Liver (tissue), 9 donors: ENCODE data around the gene TMEM119. TPM values are rescaled to one million over a fixed set of nuclear protein-coding genes. Genes with fewer than 3 reads are reported as not detected.

Experiments used
- DNase-seq: peaks from one replicate; pipeline ENCODE4 v3.0.0-alpha.2; 2017; ENCODE audit warnings: low spot score
- H3K27ac ChIP-seq, 2 donors: one replicate each; pipeline ENCODE4 v1.7.0; 2013; ENCODE audit warnings: inconsistent platforms in 2 of 2, low read length in 2 of 2, control low read depth in 1 of 2, low read depth in 1 of 2, mild to moderate bottlenecking in 1 of 2
- H3K27me3 ChIP-seq, 4 donors: one replicate each; pipeline versions ENCODE4 v1.6.1 to v1.7.0; 2013; ENCODE audit warnings: low read length in 3 of 4, inconsistent platforms in 1 of 4, mild to moderate bottlenecking in 1 of 4, moderate library complexity in 1 of 4; ENCODE audit not compliant: control insufficient read depth in 4 of 4, insufficient read depth in 4 of 4
- H3K36me3 ChIP-seq, 4 donors: one replicate each; pipeline versions ENCODE4 v1.6.1 to v1.7.0; 2013; ENCODE audit warnings: low read length in 3 of 4, mild to moderate bottlenecking in 3 of 4, low read depth in 1 of 4, moderate library complexity in 1 of 4; ENCODE audit not compliant: control insufficient read depth in 4 of 4, insufficient read depth in 3 of 4
- H3K4me1 ChIP-seq, 4 donors: one replicate each; pipeline versions ENCODE4 v1.6.1 to v1.7.0; 2013; ENCODE audit warnings: low read length in 3 of 4, mild to moderate bottlenecking in 3 of 4, moderate library complexity in 1 of 4; ENCODE audit not compliant: control insufficient read depth in 4 of 4, insufficient read depth in 4 of 4
- H3K4me3 ChIP-seq, 3 donors: one replicate each; pipeline versions ENCODE4 v1.6.1 to v1.7.0; 2013; ENCODE audit warnings: low read length in 3 of 3, control low read depth in 1 of 3, low read depth in 1 of 3, mild to moderate bottlenecking in 1 of 3
- H3K9ac ChIP-seq, 2 donors: one replicate each; pipeline ENCODE4 v1.7.0; 2013; ENCODE audit warnings: low read length in 2 of 2, mild to moderate bottlenecking in 2 of 2, moderate library complexity in 2 of 2, control low read depth in 1 of 2, low read depth in 1 of 2
- H3K9me3 ChIP-seq, 4 donors: one replicate each; pipeline versions ENCODE4 v1.6.1 to v1.7.0; 2013; ENCODE audit warnings: low read length in 3 of 4; ENCODE audit not compliant: control insufficient read depth in 4 of 4
- ATF3 ChIP-seq: IDR thresholded peaks from 2 replicates; pipeline ENCODE4 v1.6.1; 2016; ENCODE audit warnings: antibody characterized with exemption
- EGR1 ChIP-seq, 2 donors: IDR thresholded peaks; 2 replicates each; pipeline ENCODE4 v1.6.1; 2016 to 2018; ENCODE audit warnings: antibody characterized with exemption in 2 of 2, low read depth in 2 of 2
- FOXA1 ChIP-seq: IDR thresholded peaks from 2 replicates; pipeline ENCODE4 v1.6.1; 2016; ENCODE audit warnings: antibody characterized with exemption
- FOXA2 ChIP-seq: IDR thresholded peaks from 2 replicates; pipeline ENCODE4 v1.6.1; 2016; ENCODE audit warnings: antibody characterized with exemption
- GABPA ChIP-seq, 2 donors: IDR thresholded peaks in 1 of 2; conservative IDR thresholded peaks in 1 of 2; 2 replicates each; pipeline ENCODE4 v1.6.1; 2016; ENCODE audit warnings: antibody characterized with exemption in 2 of 2, mild to moderate bottlenecking in 1 of 2, moderate library complexity in 1 of 2
- HNF4A ChIP-seq, 2 donors: conservative IDR thresholded peaks; 2 replicates each; pipeline ENCODE4 v1.6.1; 2016; ENCODE audit warnings: antibody characterized with exemption in 2 of 2, mild to moderate bottlenecking in 2 of 2
- HNF4G ChIP-seq: IDR thresholded peaks from 2 replicates; pipeline ENCODE4 v1.6.1; 2016; ENCODE audit warnings: antibody characterized with exemption
- JUND ChIP-seq, 2 donors: IDR thresholded peaks; 2 replicates each; pipeline ENCODE4 v1.6.1; 2016; ENCODE audit warnings: antibody characterized with exemption in 2 of 2
- MAX ChIP-seq: IDR thresholded peaks from 2 replicates; pipeline ENCODE4 v1.6.1; 2016; ENCODE audit warnings: antibody characterized with exemption
- NR2F2 ChIP-seq: IDR thresholded peaks from 2 replicates; pipeline ENCODE4 v1.6.1; 2016; ENCODE audit warnings: antibody characterized with exemption
- RAD21 ChIP-seq, 2 donors: IDR thresholded peaks; 2 replicates each; pipeline ENCODE4 v1.6.1; 2016; ENCODE audit warnings: antibody characterized with exemption in 2 of 2, mild to moderate bottlenecking in 2 of 2
- RXRA ChIP-seq, 2 donors: IDR thresholded peaks; 2 replicates each; pipeline ENCODE4 v1.6.1; 2017 to 2018; ENCODE audit warnings: antibody characterized with exemption in 2 of 2, mild to moderate bottlenecking in 1 of 2
- SP1 ChIP-seq: IDR thresholded peaks from 2 replicates; pipeline ENCODE4 v1.6.1; 2018; ENCODE audit warnings: antibody characterized with exemption, mild to moderate bottlenecking
- TAF1 ChIP-seq: conservative IDR thresholded peaks from 2 replicates; pipeline ENCODE4 v1.6.1; 2016; ENCODE audit warnings: antibody characterized with exemption, mild to moderate bottlenecking
- YY1 ChIP-seq: IDR thresholded peaks from 2 replicates; pipeline ENCODE4 v1.6.1; 2016; ENCODE audit warnings: antibody characterized with exemption, mild to moderate bottlenecking
- WGBS: extraction: QIAGEN DNeasy Blood & Tissue Kit; methylation state at CpG from one replicate; pipeline ENCODE4 v1.1.7; 2013; 5-methylcytosine and 5-hydroxymethylcytosine counted together
- polyA plus RNA-seq, 2 donors: library from polyadenylated mRNA; stranded (reverse) in 1 of 2; unstranded in 1 of 2; fragments of 200-250 nt in 1 of 2; fragments of >200 nt in 1 of 2; fragmentation: Nextera tagmentation in 1 of 2; extraction: Ambion mirVana in 1 of 2; gene quantifications; one replicate each; pipeline versions ENCODE4 v1.2.1 to v1.2.3, GENCODE V29; 2013 to 2015
- total RNA-seq, 2 donors: library from RNA; depleted of rRNA; stranded (reverse); fragments of >200 nt; gene quantifications; one replicate each; pipeline ENCODE4 v1.2.3, GENCODE V29; 2014
- TF ChIP-seq, protein P1 (sequence below): fragments of 150-350 bp; IDR thresholded peaks from 2 replicates; pipeline ENCODE4 v1.5.1; 2017; ENCODE audit warnings: improper control_type of control experiment, low read depth, low read length; ENCODE audit not compliant: missing input control
- TF ChIP-seq, protein P2 (sequence below): IDR thresholded peaks from 2 replicates; pipeline ENCODE4 v1.6.1; 2016; ENCODE audit warnings: antibody characterized with exemption, mild to moderate bottlenecking
- donor health status: healthy.
- donor health status: healthy.
- donor health status: healthy.
- donor health status: healthy.
- donor health status: healthy.

TMEM119 gene
- total and polyA plus RNA-seq, 4 donors: 0.14 to 2.6 (median 0.38) TPM

DNA sequence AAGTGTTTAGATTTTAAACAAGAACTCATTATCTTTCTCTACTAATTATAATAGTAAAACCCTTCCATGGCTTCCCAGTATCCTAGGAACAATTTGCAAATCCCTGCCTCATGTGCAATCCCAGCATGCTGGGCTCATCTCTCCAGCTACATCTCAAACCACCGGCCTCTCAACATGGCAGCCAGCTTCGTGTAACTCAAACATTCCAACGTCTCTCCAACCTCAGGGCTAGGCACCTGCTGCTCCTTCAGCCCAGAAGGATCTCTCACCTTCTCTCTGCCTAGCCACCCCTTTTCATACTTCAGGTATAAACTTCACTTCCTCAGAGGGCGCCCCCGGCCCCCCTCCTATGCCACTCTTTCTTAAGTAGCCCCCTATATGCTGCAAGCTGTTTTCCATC is 44.1 kb downstream of the TMEM119 start:
- TF ChIP-seq HNF4G (no peak), JUND (IDR thresholded peaks at IDR 0.05) (no peak), RAD21 (IDR thresholded peaks at IDR 0.05) (no peak), MAX (no peak), FOXA1 (no peak), YY1 (no peak)
- TF ChIP-seq, protein P1, sequence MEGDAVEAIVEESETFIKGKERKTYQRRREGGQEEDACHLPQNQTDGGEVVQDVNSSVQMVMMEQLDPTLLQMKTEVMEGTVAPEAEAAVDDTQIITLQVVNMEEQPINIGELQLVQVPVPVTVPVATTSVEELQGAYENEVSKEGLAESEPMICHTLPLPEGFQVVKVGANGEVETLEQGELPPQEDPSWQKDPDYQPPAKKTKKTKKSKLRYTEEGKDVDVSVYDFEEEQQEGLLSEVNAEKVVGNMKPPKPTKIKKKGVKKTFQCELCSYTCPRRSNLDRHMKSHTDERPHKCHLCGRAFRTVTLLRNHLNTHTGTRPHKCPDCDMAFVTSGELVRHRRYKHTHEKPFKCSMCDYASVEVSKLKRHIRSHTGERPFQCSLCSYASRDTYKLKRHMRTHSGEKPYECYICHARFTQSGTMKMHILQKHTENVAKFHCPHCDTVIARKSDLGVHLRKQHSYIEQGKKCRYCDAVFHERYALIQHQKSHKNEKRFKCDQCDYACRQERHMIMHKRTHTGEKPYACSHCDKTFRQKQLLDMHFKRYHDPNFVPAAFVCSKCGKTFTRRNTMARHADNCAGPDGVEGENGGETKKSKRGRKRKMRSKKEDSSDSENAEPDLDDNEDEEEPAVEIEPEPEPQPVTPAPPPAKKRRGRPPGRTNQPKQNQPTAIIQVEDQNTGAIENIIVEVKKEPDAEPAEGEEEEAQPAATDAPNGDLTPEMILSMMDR: no peak
- no peak for DNase-seq
- WGBS: 94% methylated on average over 5 of the region's 5 CpGs
- H3K9ac ChIP-seq: no peak overlapping the region
- H3K27me3 ChIP-seq: no peaks in the 10 kb centered on the region
- peaks cover 1 to 15% (median 9%) of the 10 kb centered on the region in 4 donors for H3K4me1 ChIP-seq
- no peaks in the 10 kb centered on the region for H3K9me3 ChIP-seq
- H3K4me3 ChIP-seq: no peak overlapping the region
- no peak overlapping the region for H3K27ac ChIP-seq
- H3K36me3 ChIP-seq: peaks cover 0 to 8% (median 1%) of the 10 kb centered on the region in 4 donors

DNA sequence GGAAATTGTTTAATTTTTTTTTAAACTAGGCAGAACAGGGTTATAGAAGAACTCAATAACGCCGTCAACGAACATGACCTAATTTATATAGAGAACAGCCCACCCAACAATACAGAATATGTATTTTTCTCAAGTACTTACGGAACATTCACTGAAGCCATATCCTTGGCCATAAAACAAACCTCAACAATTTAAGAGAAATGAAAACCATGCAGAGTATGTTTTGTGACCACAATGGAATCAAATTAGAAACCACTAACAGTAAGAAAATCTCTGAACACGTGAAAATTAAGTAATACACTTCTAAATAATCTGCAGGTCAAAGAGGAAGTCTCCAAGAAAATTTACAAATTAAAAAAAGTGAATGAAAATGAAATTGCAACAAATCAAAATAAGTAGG is 46.3 kb downstream of the TMEM119 start:
- no peak for DNase-seq
- 86% methylated on average over 5 of the region's 5 CpGs for WGBS
- Histone ChIP-seq H3K27me3 (no peaks in the 10 kb centered on the region), H3K9ac (no peak overlapping the region), H3K27ac (no peak overlapping the region), H3K4me3 (no peak overlapping the region), H3K36me3 (peaks cover 2 to 23% (median 17%) of the 10 kb centered on the region in 4 donors), H3K4me1 (peaks cover 0 to 2% (median under 1%) of the 10 kb centered on the region in 4 donors), H3K9me3 (no peaks in the 10 kb centered on the region)
- TF ChIP-seq TAF1 (no peak), GABPA (IDR thresholded peaks at IDR 0.05 in 1 of 2, conservative IDR thresholded peaks at IDR 0.05 in 1 of 2) (no peak), SP1 (no peak), MAX (no peak), YY1 (no peak), ATF3 (no peak), EGR1 (IDR thresholded peaks at IDR 0.05; ENCODE audit: low read depth in 2 of 2) (no peak), JUND (IDR thresholded peaks at IDR 0.05) (no peak), RXRA (IDR thresholded peaks at IDR 0.05) (no peak), HNF4G (no peak), NR2F2 (no peak), FOXA1 (no peak), RAD21 (IDR thresholded peaks at IDR 0.05) (no peak), HNF4A (conservative IDR thresholded peaks at IDR 0.05) (no peak), FOXA2 (no peak)
- TF ChIP-seq, protein P2, sequence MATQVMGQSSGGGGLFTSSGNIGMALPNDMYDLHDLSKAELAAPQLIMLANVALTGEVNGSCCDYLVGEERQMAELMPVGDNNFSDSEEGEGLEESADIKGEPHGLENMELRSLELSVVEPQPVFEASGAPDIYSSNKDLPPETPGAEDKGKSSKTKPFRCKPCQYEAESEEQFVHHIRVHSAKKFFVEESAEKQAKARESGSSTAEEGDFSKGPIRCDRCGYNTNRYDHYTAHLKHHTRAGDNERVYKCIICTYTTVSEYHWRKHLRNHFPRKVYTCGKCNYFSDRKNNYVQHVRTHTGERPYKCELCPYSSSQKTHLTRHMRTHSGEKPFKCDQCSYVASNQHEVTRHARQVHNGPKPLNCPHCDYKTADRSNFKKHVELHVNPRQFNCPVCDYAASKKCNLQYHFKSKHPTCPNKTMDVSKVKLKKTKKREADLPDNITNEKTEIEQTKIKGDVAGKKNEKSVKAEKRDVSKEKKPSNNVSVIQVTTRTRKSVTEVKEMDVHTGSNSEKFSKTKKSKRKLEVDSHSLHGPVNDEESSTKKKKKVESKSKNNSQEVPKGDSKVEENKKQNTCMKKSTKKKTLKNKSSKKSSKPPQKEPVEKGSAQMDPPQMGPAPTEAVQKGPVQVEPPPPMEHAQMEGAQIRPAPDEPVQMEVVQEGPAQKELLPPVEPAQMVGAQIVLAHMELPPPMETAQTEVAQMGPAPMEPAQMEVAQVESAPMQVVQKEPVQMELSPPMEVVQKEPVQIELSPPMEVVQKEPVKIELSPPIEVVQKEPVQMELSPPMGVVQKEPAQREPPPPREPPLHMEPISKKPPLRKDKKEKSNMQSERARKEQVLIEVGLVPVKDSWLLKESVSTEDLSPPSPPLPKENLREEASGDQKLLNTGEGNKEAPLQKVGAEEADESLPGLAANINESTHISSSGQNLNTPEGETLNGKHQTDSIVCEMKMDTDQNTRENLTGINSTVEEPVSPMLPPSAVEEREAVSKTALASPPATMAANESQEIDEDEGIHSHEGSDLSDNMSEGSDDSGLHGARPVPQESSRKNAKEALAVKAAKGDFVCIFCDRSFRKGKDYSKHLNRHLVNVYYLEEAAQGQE: no peak
- TF ChIP-seq, protein P1: no peak
